ENCODE data around the gene PRSS3. TPM values are rescaled to one million over a fixed set of nuclear protein-coding genes. Genes with fewer than 3 reads are reported as not detected.

PRSS3 gene
- total and polyA plus RNA-seq, 10 of the 15 experiments (the other 5 are each of a cell fraction or from before 2014, with no cell fraction given): 0.54 TPM; not detected in 9

DNA sequence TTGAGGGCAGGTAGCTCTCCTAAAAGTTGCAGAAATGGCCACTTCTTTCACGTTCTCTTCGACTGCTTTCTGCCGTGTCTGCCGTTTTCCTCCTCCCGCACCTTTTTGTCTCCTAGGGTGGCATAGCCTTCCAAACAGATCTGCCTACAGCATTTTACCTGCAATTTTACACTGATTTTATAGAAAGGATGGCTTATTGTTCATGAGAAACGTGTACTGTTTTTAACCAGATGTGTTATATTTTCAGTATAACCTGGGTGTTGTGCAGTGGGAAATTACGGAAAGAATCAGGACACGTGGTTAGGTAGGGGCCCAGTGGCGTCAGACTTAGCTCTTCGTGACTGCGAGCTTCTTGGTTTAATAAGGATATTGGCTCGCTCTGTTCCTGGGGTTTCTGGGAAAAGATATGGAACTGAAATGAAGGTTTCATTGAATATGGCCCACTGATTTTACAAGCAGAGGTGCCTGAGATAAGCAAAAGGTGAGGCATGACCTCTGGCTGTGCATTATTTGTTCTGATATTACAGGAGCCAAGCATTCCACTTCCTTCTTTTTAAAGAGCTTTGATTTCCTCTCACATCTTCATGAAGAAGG, 43.7 kb upstream of the PRSS3 start (continued):
- TF ChIP-seq TCF7 (IDR thresholded peaks at IDR 0.05; ENCODE audit: borderline replicate concordance) (no peak), KAT2A (conservative IDR thresholded peaks at IDR 0.05; ENCODE audit: control insufficient read depth, low read depth, low read length) (no peak), POLR2A (IDR thresholded peaks at IDR 0.05; ENCODE audit: low read depth, low read length) (no peak), STAT3 (IDR thresholded peaks at IDR 0.05; ENCODE audit: low read depth, low read length) (no peak)

GRCh38 chr9:33752130-33752637, 43.2 kb upstream of the PRSS3 start:
- Histone ChIP-seq H3K36me3 (ENCODE audit: control insufficient read depth in 2 of 2, insufficient read depth in 2 of 2, low read length in 1 of 2) (no peaks in the 10 kb centered on the region), H3K4me3 (no peak overlapping the region), H3K79me2 (ENCODE audit: control insufficient read depth, insufficient read depth, low read length) (no peaks in the 10 kb centered on the region), H4K20me1 (ENCODE audit: control insufficient read depth, insufficient read depth) (no peaks in the 10 kb centered on the region), H2AFZ (ENCODE audit: control insufficient read depth, low read depth, low read length) (no peak overlapping the region), H3K27ac (ENCODE audit: control insufficient read depth, insufficient read depth) (no peak overlapping the region), H3K4me1 (ENCODE audit: control insufficient read depth, insufficient read depth, low read length) (no peaks in the 10 kb centered on the region), H3K9me3 (replicated peaks; ENCODE audit: control insufficient read depth, insufficient read depth, low read length) (no peaks in the 10 kb centered on the region; the same call in 2 of the 3 replicates), H3K4me2 (ENCODE audit: control insufficient read depth, insufficient read depth) (no peak overlapping the region), H3K27me3 (replicated peaks in 1 of 2; ENCODE audit: control insufficient read depth in 2 of 2, insufficient read depth in 2 of 2, low read length in 1 of 2) (peaks cover 0 to 9% of the 10 kb centered on the region in 2 experiments; a peak in 3 of 4 replicates), H3K9ac (ENCODE audit: control insufficient read depth, insufficient read depth, low read length) (no peak overlapping the region)
- WGBS (ENCODE audit: insufficient coverage, insufficient replicate concordance, low lambda C conversion rate, missing lambda C conversion rate): 21% methylated on average over 4 of the region's 4 CpGs
- ChIA-PET POLR2A (no interaction called here), RAD21 (ENCODE audit: unreplicated experiment) (no interaction called here), SMC1A (ENCODE audit: uncharacterized antibody, unreplicated experiment) (no interaction called here), CTCF (interaction anchor here (2.1 kb wide), 1 partner anchor 14 kb away, joined by 6 read pairs; no protein-coding TSS in a partner anchor)
- no peak for DNase-seq (ENCODE audit: low read depth, low spot score)
- in situ Hi-C loops (cut with MboI): no loop called here
- intact Hi-C loops (cut with micrococcal nuclease; ENCODE audit: unreplicated experiment): no loop called here
- no peak for FAIRE-seq
- TF ChIP-seq CBX3 (IDR thresholded peaks at IDR 0.05; ENCODE audit: borderline replicate concordance, low read depth) (no peak), SPI1 (IDR thresholded peaks at IDR 0.05; ENCODE audit: borderline replicate concordance, insufficient read depth, low read depth, low read length) (no peak), FOXK2 (IDR thresholded peaks at IDR 0.05) (no peak), RUNX3 (IDR thresholded peaks at IDR 0.05; ENCODE audit: low read length) (no peak), PAX5 (IDR thresholded peaks at IDR 0.05; ENCODE audit: borderline replicate concordance, low read depth, low read length) (no peak), NBN (IDR thresholded peaks at IDR 0.05) (no peak), GATAD2B (conservative IDR thresholded peaks at IDR 0.05; ENCODE audit: low read depth) (no peak), JUND (IDR thresholded peaks at IDR 0.05; ENCODE audit: low read depth, low read length) (no peak), TAF1 (IDR thresholded peaks at IDR 0.05; ENCODE audit: borderline replicate concordance, low read depth, low read length) (no peak), NR2F1 (conservative IDR thresholded peaks at IDR 0.05) (no peak), ATF3 (IDR thresholded peaks at IDR 0.05; ENCODE audit: borderline replicate concordance, extremely low read depth, low read depth, low read length) (no peak)
- TF ChIP-seq, protein P1, sequence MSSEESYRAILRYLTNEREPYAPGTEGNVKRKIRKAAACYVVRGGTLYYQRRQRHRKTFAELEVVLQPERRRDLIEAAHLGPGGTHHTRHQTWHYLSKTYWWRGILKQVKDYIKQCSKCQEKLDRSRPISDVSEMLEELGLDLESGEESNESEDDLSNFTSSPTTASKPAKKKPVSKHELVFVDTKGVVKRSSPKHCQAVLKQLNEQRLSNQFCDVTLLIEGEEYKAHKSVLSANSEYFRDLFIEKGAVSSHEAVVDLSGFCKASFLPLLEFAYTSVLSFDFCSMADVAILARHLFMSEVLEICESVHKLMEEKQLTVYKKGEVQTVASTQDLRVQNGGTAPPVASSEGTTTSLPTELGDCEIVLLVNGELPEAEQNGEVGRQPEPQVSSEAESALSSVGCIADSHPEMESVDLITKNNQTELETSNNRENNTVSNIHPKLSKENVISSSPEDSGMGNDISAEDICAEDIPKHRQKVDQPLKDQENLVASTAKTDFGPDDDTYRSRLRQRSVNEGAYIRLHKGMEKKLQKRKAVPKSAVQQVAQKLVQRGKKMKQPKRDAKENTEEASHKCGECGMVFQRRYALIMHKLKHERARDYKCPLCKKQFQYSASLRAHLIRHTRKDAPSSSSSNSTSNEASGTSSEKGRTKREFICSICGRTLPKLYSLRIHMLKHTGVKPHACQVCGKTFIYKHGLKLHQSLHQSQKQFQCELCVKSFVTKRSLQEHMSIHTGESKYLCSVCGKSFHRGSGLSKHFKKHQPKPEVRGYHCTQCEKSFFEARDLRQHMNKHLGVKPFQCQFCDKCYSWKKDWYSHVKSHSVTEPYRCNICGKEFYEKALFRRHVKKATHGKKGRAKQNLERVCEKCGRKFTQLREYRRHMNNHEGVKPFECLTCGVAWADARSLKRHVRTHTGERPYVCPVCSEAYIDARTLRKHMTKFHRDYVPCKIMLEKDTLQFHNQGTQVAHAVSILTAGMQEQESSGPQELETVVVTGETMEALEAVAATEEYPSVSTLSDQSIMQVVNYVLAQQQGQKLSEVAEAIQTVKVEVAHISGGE (CRISPR knock-in tag; IDR thresholded peaks at IDR 0.05): no peak
- ATAC-seq: no peak
- no TSS peak for BruUV-seq (replicated peaks)

Measured in GM12878 (cell line).